Transverse colon (tissue), 4 donors: ENCODE measurements around the gene BMX.

Experiments
- POLR2A ChIP-seq: fragments of 450-650 bp; IDR thresholded peaks from one replicate; pipeline ENCODE4 v1.6.1; 2016; ENCODE audit warnings: antibody characterized with exemption, mild to moderate bottlenecking, moderate library complexity
- POLR2AphosphoS5 ChIP-seq, 3 donors: sonication (generic); formaldehyde crosslinking; IDR thresholded peaks; one replicate each; pipeline ENCODE4 v1.6.1; 2016; ENCODE audit warnings: antibody characterized with exemption in 3 of 3
- TF ChIP-seq, protein P1 (sequence below), 5 experiments: fragments of 200-600 bp in 3 of 5; fragments of 450-650 bp in 2 of 5; sonication (generic) in 3 of 5; IDR thresholded peaks; 1 replicate in 2 of 5; 2 replicates in 3 of 5; pipeline ENCODE4 v1.5.1; 2016 to 2017; ENCODE audit warnings: antibody characterized with exemption in 5 of 5, inconsistent platforms in 3 of 5, mild to moderate bottlenecking in 2 of 5, moderate library complexity in 1 of 5

DNA sequence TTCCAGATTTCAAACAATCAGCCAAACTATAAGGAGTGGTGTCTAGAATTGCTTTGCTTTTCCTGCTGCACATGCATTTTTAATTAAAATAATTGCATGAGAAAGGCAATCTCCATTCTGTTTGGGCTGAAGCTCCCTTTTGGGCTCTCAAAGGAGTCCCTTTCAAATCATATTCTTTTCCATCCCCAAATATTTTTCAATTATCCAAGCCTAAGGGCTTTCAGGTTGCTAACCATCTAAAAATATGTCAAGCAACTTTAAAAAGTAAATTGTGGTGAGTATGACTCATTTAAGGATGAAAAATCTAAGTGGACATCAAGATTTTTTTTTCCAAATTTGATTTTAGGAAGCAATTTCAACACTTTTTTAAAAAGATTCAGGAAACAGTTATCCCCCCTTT is 35.9 kb upstream of the BMX start:
- TF ChIP-seq POLR2AphosphoS5 (IDR thresholded peaks at IDR 0.05), result no peak
- no peak for TF ChIP-seq POLR2A
- TF ChIP-seq, protein P1, sequence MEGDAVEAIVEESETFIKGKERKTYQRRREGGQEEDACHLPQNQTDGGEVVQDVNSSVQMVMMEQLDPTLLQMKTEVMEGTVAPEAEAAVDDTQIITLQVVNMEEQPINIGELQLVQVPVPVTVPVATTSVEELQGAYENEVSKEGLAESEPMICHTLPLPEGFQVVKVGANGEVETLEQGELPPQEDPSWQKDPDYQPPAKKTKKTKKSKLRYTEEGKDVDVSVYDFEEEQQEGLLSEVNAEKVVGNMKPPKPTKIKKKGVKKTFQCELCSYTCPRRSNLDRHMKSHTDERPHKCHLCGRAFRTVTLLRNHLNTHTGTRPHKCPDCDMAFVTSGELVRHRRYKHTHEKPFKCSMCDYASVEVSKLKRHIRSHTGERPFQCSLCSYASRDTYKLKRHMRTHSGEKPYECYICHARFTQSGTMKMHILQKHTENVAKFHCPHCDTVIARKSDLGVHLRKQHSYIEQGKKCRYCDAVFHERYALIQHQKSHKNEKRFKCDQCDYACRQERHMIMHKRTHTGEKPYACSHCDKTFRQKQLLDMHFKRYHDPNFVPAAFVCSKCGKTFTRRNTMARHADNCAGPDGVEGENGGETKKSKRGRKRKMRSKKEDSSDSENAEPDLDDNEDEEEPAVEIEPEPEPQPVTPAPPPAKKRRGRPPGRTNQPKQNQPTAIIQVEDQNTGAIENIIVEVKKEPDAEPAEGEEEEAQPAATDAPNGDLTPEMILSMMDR (IDR thresholded peaks at IDR 0.05), result no peak
